Thoracic aorta endothelial cell (primary cell): Measurements from ENCODE around the gene MAML2. TPM values are rescaled to one million over a fixed set of nuclear protein-coding genes. Genes with fewer than 3 reads are reported as not detected.

ENCODE experiments used
- small RNA-seq: library from RNA; depleted of rRNA; stranded (forward); fragments of <200 nt; gene quantifications from one replicate; pipeline ENCODE3, GENCODE V24; 2012
- total RNA-seq: library from RNA; depleted of rRNA; stranded (reverse); fragments of >200 nt; gene quantifications from 2 replicates; pipeline ENCODE4 v1.2.3, GENCODE V29; 2012

The MAML2 gene
- 14.1 and 15.6 TPM in 2 replicates for total RNA-seq

DNA sequence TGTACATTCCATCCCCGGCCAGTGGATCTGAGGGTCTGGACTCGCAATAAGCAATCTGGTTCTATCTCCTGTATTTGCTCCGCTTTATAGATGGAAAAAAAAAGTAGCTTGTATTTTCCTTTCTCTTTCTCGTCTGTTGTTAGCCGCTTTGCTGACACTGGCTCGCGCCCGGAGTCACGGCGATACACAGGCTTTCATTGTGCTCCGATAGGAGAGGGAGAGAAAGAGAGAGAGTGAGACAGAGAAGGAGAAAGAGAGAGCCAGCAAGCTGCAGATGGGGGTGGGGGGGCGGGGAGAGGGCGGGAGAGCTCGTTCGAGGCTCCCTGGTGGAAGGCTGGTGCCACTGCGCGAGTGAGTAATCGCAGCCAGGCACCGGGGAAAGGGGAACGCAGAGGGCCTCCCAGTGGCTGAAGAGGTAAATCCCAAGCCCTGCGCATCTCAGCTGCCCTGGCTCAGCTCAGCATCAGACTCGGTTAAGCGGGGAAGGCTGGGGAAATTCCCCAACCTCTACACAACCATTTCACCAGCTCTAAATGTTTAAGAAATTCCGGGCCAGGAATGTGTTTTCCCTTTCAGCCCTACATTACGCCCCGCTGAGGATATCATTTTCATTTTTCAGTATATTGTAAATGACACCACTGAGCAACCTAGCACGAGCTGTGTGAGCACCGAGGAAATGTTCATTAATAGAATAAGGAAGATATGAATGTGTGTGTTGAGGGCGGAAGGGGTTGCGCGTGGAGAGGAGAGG lies at the start of gene MAML2:
Gene MAML2, minus strand, starts transcription at position 235 of the 751 bp plus-strand sequence. CDS start 1,300 bp downstream, outside the sequence.

DNA sequence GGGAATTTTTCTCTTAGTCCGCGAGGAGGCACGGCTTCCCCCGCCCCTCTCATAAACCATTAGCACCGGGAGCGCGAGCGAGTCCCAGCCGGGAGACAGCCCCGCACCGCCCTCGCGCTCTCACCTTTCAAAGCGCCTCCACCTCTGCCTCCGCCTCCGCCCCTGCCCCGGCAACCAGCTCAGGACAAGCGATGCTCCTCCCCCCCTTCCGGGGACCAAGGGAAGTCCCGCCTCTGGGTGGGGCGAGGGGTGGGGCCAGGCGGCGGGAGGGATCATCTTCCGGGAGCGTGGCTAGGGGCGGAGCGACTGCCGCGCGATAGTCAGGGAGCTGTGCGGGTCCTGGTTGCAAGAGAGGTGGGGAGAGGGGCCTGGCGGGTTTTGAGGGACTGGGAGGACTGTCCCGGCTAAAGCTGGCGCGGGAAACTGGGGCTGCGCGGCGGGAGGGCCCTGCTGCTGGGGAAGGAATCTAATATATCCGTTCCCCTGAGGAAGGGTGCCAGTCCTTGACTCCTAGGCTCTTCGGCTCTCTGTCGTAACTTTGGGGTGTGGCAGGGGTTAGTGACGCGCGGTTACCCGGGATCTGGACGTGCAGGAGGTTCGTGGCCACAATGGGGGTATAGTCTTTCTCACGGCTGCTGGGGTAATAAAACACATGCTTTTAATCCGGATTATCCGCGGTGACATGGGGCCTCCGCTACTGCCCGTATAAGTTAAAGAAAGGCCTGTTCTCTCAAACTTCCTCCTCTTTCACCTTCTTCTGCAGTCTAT lies 46.9 kb upstream of the MAML2 start, which contains the start of the genes CCDC82 and JRKL:
Gene CCDC82, minus strand, starts transcription at position 193 of the 768 bp plus-strand sequence. CDS start 5,165 bp downstream, outside the sequence.
Gene JRKL, plus strand, starts transcription at position 294 of the 768 bp plus-strand sequence. CDS start 637 bp downstream, outside the sequence.

Small RNA genes within 50 kb of the gene (small RNA-seq; reads per million reads assigned to genes)
- gene MIR1260B: not detected

Other genes starting within 250 kb of the MAML2 start
- gene CCDC82, start 46.7 kb upstream of the MAML2 start, total RNA-seq: 46.7 and 51.3 TPM in 2 replicates
- gene JRKL, start 46.8 kb upstream of the MAML2 start, total RNA-seq: 11.1 and 12.5 TPM in 2 replicates